Choroid plexus epithelial cell (primary cell): Measurements from ENCODE around the gene ZFR.
A peak's percentile ranks its signal among the peaks of the same experiment; 100 is the strongest.
"Not testable (repeated sequence)": the region's sequence is repeated elsewhere in the genome, so short reads cannot be mapped to it uniquely, and the experiment has no call there.

Experiments
- DNase-seq: peaks from one replicate; pipeline ENCODE4 v3.0.0-alpha.2; 2010; ENCODE audit warnings: low read depth
- H3K4me3 ChIP-seq: 2 replicates; pipeline ENCODE4 v1.5.1; 2011; ENCODE audit warnings: low read depth, mild to moderate bottlenecking, control low read depth, low read length, moderate library complexity
- CTCF ChIP-seq: conservative IDR thresholded peaks from 2 replicates; pipeline ENCODE4 v1.5.1; 2011; ENCODE audit warnings: low read depth, mild to moderate bottlenecking, control low read depth, inconsistent platforms, low read length, moderate library complexity

The ZFR gene

GRCh38 chr5:32410630-32411029 is 33.9 kb downstream of the ZFR start:
- DNase-seq = no peak
- TF ChIP-seq CTCF = no peak
- H3K4me3 ChIP-seq = no peak overlapping the region

- no peak for DNase-seq
- H3K4me3 ChIP-seq = no peak overlapping the region
Measured at GRCh38 chr5:32406650-32407049, 37.9 kb downstream of the ZFR start.

GRCh38 chr5:32405507-32405906 is 39.0 kb downstream of the ZFR start:
- no peak overlapping the region for H3K4me3 ChIP-seq
- DNase-seq = no peak
- no peak for TF ChIP-seq CTCF

More at GRCh38 chr5:32406650-32407049, 37.9 kb downstream of the ZFR start:
- no peak for TF ChIP-seq CTCF

- TF ChIP-seq CTCF = no peak
- DNase-seq = no peak
- H3K4me3 ChIP-seq = no peak overlapping the region
Measured at GRCh38 chr5:32403760-32404159, 40.8 kb downstream of the ZFR start.

- no peak for TF ChIP-seq CTCF
- DNase-seq = no peak
Measured at GRCh38 chr5:32400401-32400800, 44.1 kb downstream of the ZFR start.

GRCh38 chr5:32398754-32399153 is 45.8 kb downstream of the ZFR start:
- H3K4me3 ChIP-seq = not testable (repeated sequence)
- peak; percentile 47 for DNase-seq

More at GRCh38 chr5:32400401-32400800, 44.1 kb downstream of the ZFR start:
- H3K4me3 ChIP-seq = no peak overlapping the region

- TF ChIP-seq CTCF = no peak
- no peak overlapping the region for H3K4me3 ChIP-seq
- no peak for DNase-seq
Measured at GRCh38 chr5:32394981-32395380, 49.6 kb downstream of the ZFR start.

GRCh38 chr5:32392039-32392438 is 52.5 kb downstream of the ZFR start:
- no peak overlapping the region for H3K4me3 ChIP-seq
- no peak for DNase-seq
- TF ChIP-seq CTCF = no peak
